T-cell (primary cell): ENCODE measurements around the gene PIGZ. TPM values are rescaled to one million over a fixed set of nuclear protein-coding genes. Genes with fewer than 3 reads are reported as not detected.

Source experiments
- ATAC-seq, 4 experiments: fragments of 200-7000 bp in 3 of 4; fragments of 150-1000 bp in 1 of 4; cut with Tn5 transposase; replicated peaks in 1 of 4; 1 replicate in 3 of 4; 2 replicates in 1 of 4; pipeline ENCODE4 v1.10.0; 2021; ENCODE audit warnings: moderate library complexity in 3 of 4, mild to moderate bottlenecking in 2 of 4, moderate number of reproducible peaks in 1 of 4
- CTCF ChIA-PET, 2 donors: fragments of 300-600 bp; sonication (Branson Sonifier 250); formaldehyde crosslinking; loops; one replicate each; lab custom pipeline; 2022; ENCODE audit warnings: antibody characterized with exemption in 2 of 2; lab: Charles Lee
- POLR2A ChIA-PET, 2 donors: fragments of 300-600 bp; sonication (Branson Sonifier 250); formaldehyde crosslinking; loops; one replicate each; lab custom pipeline; 2022; ENCODE audit warnings: antibody characterized with exemption in 2 of 2; lab: Charles Lee
- DNase-seq, 35 experiments: peaks; one replicate each; pipeline versions ENCODE4 v3.0.0 to v3.0.0-alpha.2; 2013 to 2023
- H3K27ac ChIP-seq: one replicate; pipeline ENCODE4 v1.5.1; 2013; ENCODE audit warnings: low read length
- H3K27me3 ChIP-seq, 2 experiments: replicated peaks in 1 of 2; 1 replicate in 1 of 2; 2 replicates in 1 of 2; pipeline versions ENCODE4 v1.6.1 to v1.7.0; 2013; ENCODE audit warnings: low read length in 1 of 2, mixed read lengths in 1 of 2; ENCODE audit not compliant: control insufficient read depth in 2 of 2, insufficient read depth in 2 of 2; ENCODE audit errors: extremely low read depth in 1 of 2
- H3K36me3 ChIP-seq, 2 donors: 1 replicate in 1 of 2; 2 replicates in 1 of 2; pipeline versions ENCODE4 v1.6.1 to v1.7.0; 2013; ENCODE audit warnings: low read length in 1 of 2; ENCODE audit not compliant: control insufficient read depth in 2 of 2, insufficient read depth in 1 of 2; ENCODE audit errors: extremely low read depth in 1 of 2
- H3K4me1 ChIP-seq, 2 experiments: 1 replicate in 1 of 2; 2 replicates in 1 of 2; pipeline versions ENCODE4 v1.6.1 to v1.7.0; 2013; ENCODE audit warnings: low read length in 2 of 2, mixed read lengths in 1 of 2; ENCODE audit not compliant: insufficient read depth in 2 of 2, control insufficient read depth in 1 of 2; ENCODE audit errors: extremely low read depth in 1 of 2
- H3K4me3 ChIP-seq, 2 donors: 1 replicate in 1 of 2; 2 replicates in 1 of 2; pipeline versions ENCODE4 v1.5.1 to v1.7.0; 2013; ENCODE audit warnings: mild to moderate bottlenecking in 2 of 2, low read length in 1 of 2, moderate library complexity in 1 of 2; ENCODE audit not compliant: control insufficient read depth in 1 of 2; ENCODE audit errors: extremely low read depth in 1 of 2
- H3K9me3 ChIP-seq: 2 replicates; pipeline ENCODE4 v1.7.0; 2013
- H3K27ac Mint-ChIP-seq, 2 donors: one replicate each; pipeline ENCODE4 v1.8.0; 2020 to 2021; ENCODE audit warnings: mild to moderate bottlenecking in 2 of 2, mixed read lengths in 2 of 2
- H3K27me3 Mint-ChIP-seq, 2 donors: one replicate each; pipeline ENCODE4 v1.8.0; 2021 to 2022; ENCODE audit warnings: mixed read lengths in 2 of 2
- H3K36me3 Mint-ChIP-seq: one replicate; pipeline ENCODE4 v1.8.0; 2021; ENCODE audit warnings: mixed read lengths
- H3K4me1 Mint-ChIP-seq, 3 donors: one replicate each; pipeline ENCODE4 v1.8.0; 2020 to 2022; ENCODE audit warnings: mixed read lengths in 3 of 3, mild to moderate bottlenecking in 1 of 3
- H3K4me3 Mint-ChIP-seq, 3 donors: one replicate each; pipeline ENCODE4 v1.8.0; 2020 to 2022; ENCODE audit warnings: mild to moderate bottlenecking in 3 of 3, mixed read lengths in 3 of 3, moderate library complexity in 3 of 3
- H3K9me3 Mint-ChIP-seq, 3 donors: one replicate each; pipeline ENCODE4 v1.8.0; 2020 to 2022; ENCODE audit warnings: mixed read lengths in 3 of 3
- WGBS: methylation state at CpG from one replicate; pipeline ENCODE4 v1.1.5; 2013; ENCODE audit warnings: missing lambda C conversion rate; ENCODE audit not compliant: insufficient coverage; 5-methylcytosine and 5-hydroxymethylcytosine counted together
- total RNA-seq, 35 experiments: library from RNA in 6 of 35; stranded (reverse) in 6 of 35; fragments of 120-200 nt in 1 of 35; gene quantifications; one replicate each; pipeline versions ENCODE4 v1.2.1 to v1.2.4 and lab custom pipeline; 2013 to 2026

PIGZ gene
- total RNA-seq, 5 donors from 2014 or later (not counting 1 experiment from before 2014, with no cell fraction given) = 0.28 to 1.3 (median 1.1) TPM

GRCh38 chr3:196902296-196902695 lies 66.3 kb downstream of the PIGZ start:
- Mint-ChIP-seq H3K27me3 (no peaks in the 10 kb centered on the region), H3K4me1 (peaks cover 0 to 3% (median 0%) of the 10 kb centered on the region in 3 donors), H3K9me3 (no peaks in the 10 kb centered on the region), H3K36me3 (peaks cover 55% of the 10 kb centered on the region), H3K27ac (no peak overlapping the region), H3K4me3 (no peak overlapping the region)
- Histone ChIP-seq H3K4me1 (no peaks in the 10 kb centered on the region), H3K27ac (no peak overlapping the region), H3K27me3 (no peaks in the 10 kb centered on the region), H3K4me3 (no peak overlapping the region), H3K9me3 (no peaks in the 10 kb centered on the region), H3K36me3 (peaks cover 7 to 56% of the 10 kb centered on the region in 2 donors)
- ATAC-seq (no peak), DNase-seq (no peak)
- CTCF ChIA-PET = no interaction called here
- POLR2A ChIA-PET = interaction anchor here in 1 of 2 donors (0.5 kb wide), 1 partner anchor 816 kb away, joined by 3 read pairs; no protein-coding TSS in a partner anchor
- WGBS = 100% methylated on average over 1 of the region's 1 CpG

- Mint-ChIP-seq H3K4me1 (peaks cover 0 to 5% (median under 1%) of the 10 kb centered on the region in 3 donors), H3K36me3 (peaks cover 53% of the 10 kb centered on the region), H3K4me3 (no peak overlapping the region), H3K9me3 (no peaks in the 10 kb centered on the region), H3K27ac (no peak overlapping the region), H3K27me3 (no peaks in the 10 kb centered on the region)
- Histone ChIP-seq H3K36me3 (peaks cover 7 to 51% of the 10 kb centered on the region in 2 donors), H3K27me3 (no peaks in the 10 kb centered on the region), H3K9me3 (no peaks in the 10 kb centered on the region), H3K4me1 (no peaks in the 10 kb centered on the region), H3K27ac (no peak overlapping the region), H3K4me3 (no peak overlapping the region)
- no peak for DNase-seq
- CTCF ChIA-PET = no interaction called here
- ATAC-seq = no peak
- WGBS = no CpG with 5 or more reads among the region's 1 CpG
- POLR2A ChIA-PET = interaction anchor here in 1 of 2 donors (0.6 kb wide), 1 partner anchor 192 kb away, joined by 3 read pairs; no protein-coding TSS in a partner anchor
These were observed 66.9 kb downstream of the PIGZ start for GRCh38 chr3:196901768-196902167.

Other genes with a start within 250 kb of the PIGZ start
- 10 to 100 TPM; 62.7 to 87.3 (median 76.2) TPM for gene PAK2, start 229.0 kb downstream of the PIGZ start, total RNA-seq
- gene SENP5, start 100.9 kb downstream of the PIGZ start, total RNA-seq = 10 to 100 TPM; 33.8 to 61.2 (median 37.5) TPM
- gene NCBP2, start 26.3 kb downstream of the PIGZ start, total RNA-seq = 10 to 100 TPM; 48.4 to 70.6 (median 59.3) TPM
- gene MELTF, start 61.0 kb upstream of the PIGZ start, total RNA-seq = 1 to 10 TPM; 1.2 to 2.6 (median 1.6) TPM